Thoracic aorta (tissue), 2 donors: Measurements from ENCODE around the gene ZCCHC7. TPM values are rescaled to one million over a fixed set of nuclear protein-coding genes. Genes with fewer than 3 reads are reported as not detected.
"Not testable (repeated sequence)": the region's sequence is repeated elsewhere in the genome, so short reads cannot be mapped to it uniquely, and the experiment has no call there.

Experiments used
- ATAC-seq: fragments of 150-250 bp; one replicate; pipeline ENCODE4 v1.8.0; 2017; ENCODE audit warnings: low read depth; ENCODE audit not compliant: insufficient number of reproducible peaks, low FRiP score
- DNase-seq: peaks from one replicate; pipeline ENCODE4 v3.0.0-alpha.2; 2020; ENCODE audit warnings: low spot score
- H3K27ac ChIP-seq, 2 donors: fragments of 200-600 bp; sonication (generic); 1 replicate in 1 of 2; 2 replicates in 1 of 2; pipeline ENCODE4 v1.5.1; 2016; ENCODE audit warnings: mild to moderate bottlenecking in 2 of 2, moderate library complexity in 2 of 2
- H3K27me3 ChIP-seq: fragments of 200-600 bp; sonication (generic); replicated peaks from 2 replicates; pipeline ENCODE4 v1.6.0; 2016; ENCODE audit warnings: mild to moderate bottlenecking; ENCODE audit not compliant: insufficient read depth
- H3K36me3 ChIP-seq: fragments of 200-600 bp; sonication (generic); one replicate; pipeline ENCODE4 v1.5.1; 2016
- H3K4me1 ChIP-seq, 2 donors: fragments of 200-600 bp; sonication (generic); 1 replicate in 1 of 2; 2 replicates in 1 of 2; pipeline versions ENCODE4 v1.5.1 to v1.6.0; 2016; ENCODE audit warnings: low read depth in 2 of 2, mild to moderate bottlenecking in 1 of 2; ENCODE audit not compliant: control insufficient read depth in 1 of 2
- H3K4me3 ChIP-seq: fragments of 200-600 bp; sonication (generic); 2 replicates; pipeline ENCODE4 v1.5.1; 2016; ENCODE audit warnings: mild to moderate bottlenecking
- H3K9me3 ChIP-seq: fragments of 200-600 bp; sonication (generic); 2 replicates; pipeline ENCODE4 v1.5.1; 2016
- CTCF ChIP-seq: fragments of 200-600 bp; sonication (generic); IDR thresholded peaks from one replicate; pipeline ENCODE4 v1.5.1; 2019; ENCODE audit warnings: antibody characterized with exemption
- total RNA-seq, 2 donors: library from RNA; depleted of rRNA; stranded (reverse); fragments of >200 nt; gene quantifications; one replicate each; pipeline versions ENCODE4 v1.1.0 to v1.2.3, GENCODE V29; 2016

The ZCCHC7 gene
- total RNA-seq, 2 donors from 2014 or later, result 13.8 to 19.5 TPM

GRCh38 chr9:37157726-37158377 is 37.5 kb downstream of the ZCCHC7 start:
- Histone ChIP-seq H3K4me1 (no peaks in the 10 kb centered on the region), H3K27ac (no peak overlapping the region), H3K27me3 (no peaks in the 10 kb centered on the region), H3K4me3 (no peak overlapping the region), H3K36me3 (no peaks in the 10 kb centered on the region), H3K9me3 (no peaks in the 10 kb centered on the region)
- DNase-seq (no peak), ATAC-seq (no peak)
- no peak for TF ChIP-seq CTCF

GRCh38 chr9:37163299-37163698 is 42.9 kb downstream of the ZCCHC7 start:
- no peaks in the 10 kb centered on the region for H3K36me3 ChIP-seq
- no peak for TF ChIP-seq CTCF

GRCh38 chr9:37164335-37164734 is 44.0 kb downstream of the ZCCHC7 start:
- not testable (repeated sequence) for DNase-seq, H3K4me3 ChIP-seq, H3K27ac ChIP-seq, H3K36me3 ChIP-seq, ATAC-seq, H3K27me3 ChIP-seq, H3K4me1 ChIP-seq, H3K9me3 ChIP-seq

More at GRCh38 chr9:37163299-37163698, 42.9 kb downstream of the ZCCHC7 start:
- H3K27ac ChIP-seq, result no peak overlapping the region
- DNase-seq, result no peak
- no peak overlapping the region for H3K4me3 ChIP-seq
- no peak for ATAC-seq
- H3K9me3 ChIP-seq, result no peaks in the 10 kb centered on the region
- no peaks in the 10 kb centered on the region for H3K27me3 ChIP-seq
- no peaks in the 10 kb centered on the region for H3K4me1 ChIP-seq

- Histone ChIP-seq H3K36me3 (no peaks in the 10 kb centered on the region), H3K4me1 (peaks cover 5 to 10% of the 10 kb centered on the region in 2 donors), H3K9me3 (no peaks in the 10 kb centered on the region), H3K27me3 (no peaks in the 10 kb centered on the region), H3K4me3 (no peak overlapping the region), H3K27ac (no peak overlapping the region)
- TF ChIP-seq CTCF, result no peak
- ATAC-seq (no peak), DNase-seq (no peak)
Observed at GRCh38 chr9:37165644-37166043, 45.3 kb downstream of the ZCCHC7 start.

- no peaks in the 10 kb centered on the region for H3K36me3 ChIP-seq
- TF ChIP-seq CTCF, result no peak
- no peak overlapping the region for H3K4me3 ChIP-seq
- H3K4me1 ChIP-seq, result peaks cover 5 to 10% of the 10 kb centered on the region in 2 donors
- DNase-seq (no peak), ATAC-seq (no peak)
- no peaks in the 10 kb centered on the region for H3K27me3 ChIP-seq
- no peak overlapping the region for H3K27ac ChIP-seq
- H3K9me3 ChIP-seq, result no peaks in the 10 kb centered on the region
Observed at GRCh38 chr9:37167456-37168047, 47.2 kb downstream of the ZCCHC7 start.
